Panc1 (cell line): ENCODE measurements around the gene BLTP2. TPM values are rescaled to one million over a fixed set of nuclear protein-coding genes. Genes with fewer than 3 reads are reported as not detected.

Experiments
- ATAC-seq: fragments of 200-7000 bp; cut with Tn5 transposase; 2 replicates; pipeline ENCODE4 v1.9.1; 2020; ENCODE audit warnings: mild to moderate bottlenecking, moderate library complexity
- BruUV-seq: library from RNA; stranded (reverse); fragments of 400-500 nt; replicated peaks from 2 replicates; lab custom pipeline; 2021; lab: Mats Ljungman, UMichigan
- CTCF ChIA-PET: fragments of 300-600 bp; sonication (Branson Sonifier 250); formaldehyde crosslinking; loops from one replicate; lab custom pipeline; 2022; ENCODE audit warnings: antibody characterized with exemption; lab: Charles Lee
- POLR2A ChIA-PET: fragments of 300-600 bp; sonication (Branson Sonifier 250); formaldehyde crosslinking; loops from one replicate; lab custom pipeline; 2022; ENCODE audit warnings: antibody characterized with exemption; lab: Charles Lee
- DNase-seq: peaks from one replicate; pipeline ENCODE4 v3.0.0-alpha.2; 2010; ENCODE audit warnings: low read depth, low spot score
- H3K27ac ChIP-seq: 2 replicates; pipeline ENCODE4 v1.5.1; 2011; ENCODE audit warnings: mild to moderate bottlenecking, low read length, inconsistent platforms
- H3K27me3 ChIP-seq: fragments of 200-500 bp; sonication (Bioruptor generic); 2 replicates; pipeline ENCODE4 v1.6.0; 2014; ENCODE audit warnings: low read length, inconsistent platforms; ENCODE audit not compliant: control insufficient read depth, insufficient read depth
- H3K36me3 ChIP-seq: fragments of 200-500 bp; sonication (Bioruptor generic); 2 replicates; pipeline ENCODE4 v1.5.1; 2014; ENCODE audit warnings: inconsistent platforms, mild to moderate bottlenecking, low read length, moderate library complexity; ENCODE audit not compliant: control insufficient read depth, insufficient read depth
- H3K4me1 ChIP-seq: 2 replicates; pipeline ENCODE4 v1.5.1; 2011; ENCODE audit warnings: inconsistent platforms, mild to moderate bottlenecking, low read length, moderate library complexity; ENCODE audit not compliant: control insufficient read depth, insufficient read depth
- H3K4me3 ChIP-seq, 2 experiments: 2 replicates each; pipeline ENCODE4 v1.5.1; 2011 to 2012; ENCODE audit warnings: low read depth in 2 of 2, low read length in 2 of 2, mild to moderate bottlenecking in 2 of 2, inconsistent platforms in 1 of 2, moderate library complexity in 1 of 2
- H3K9me3 ChIP-seq: fragments of 200-500 bp; sonication (Bioruptor generic); 2 replicates; pipeline ENCODE4 v1.5.1; 2014; ENCODE audit warnings: low read depth, mild to moderate bottlenecking, inconsistent platforms, low read length, moderate library complexity; ENCODE audit not compliant: control insufficient read depth, insufficient read depth
- POLR2AphosphoS5 ChIP-seq: IDR thresholded peaks from 2 replicates; pipeline ENCODE4 v1.6.1; 2012; ENCODE audit warnings: mild to moderate bottlenecking, low read depth, low read length, moderate library complexity
- REST ChIP-seq, 2 experiments: IDR thresholded peaks; 2 replicates each; pipeline ENCODE4 v1.6.1; 2011 to 2012; ENCODE audit warnings: low read depth in 2 of 2, control low read depth in 1 of 2, low read length in 1 of 2, mild to moderate bottlenecking in 1 of 2, moderate library complexity in 1 of 2; ENCODE audit not compliant: insufficient read depth in 1 of 2
- SIN3A ChIP-seq: IDR thresholded peaks from 2 replicates; pipeline ENCODE4 v1.6.1; 2012; ENCODE audit warnings: low read depth, mild to moderate bottlenecking, low read length, moderate library complexity, borderline replicate concordance; ENCODE audit not compliant: insufficient read depth
- TCF7L2 ChIP-seq: IDR thresholded peaks from 2 replicates; pipeline ENCODE4 v1.6.1; 2011; ENCODE audit warnings: mild to moderate bottlenecking, low read depth, low read length, inconsistent platforms
- in situ Hi-C: cut with HindIII; loops from 2 replicates; pipeline ENCODE4 v1.10.0; 2016; ENCODE audit warnings: low sequenced_read_pairs, low pct_unique_long_range_greater_than_20kb
- intact Hi-C: fragments of 100-400 bp; cut with micrococcal nuclease; formaldehyde crosslinking; loops from one replicate; pipeline ENCODE4 v1.10.0; 2022; ENCODE audit not compliant: unreplicated experiment
- total RNA-seq: library from RNA; stranded (reverse); gene quantifications from one replicate; pipeline ENCODE4 v1.2.1, GENCODE V29; 2021; ENCODE audit not compliant: unreplicated experiment
- TF ChIP-seq, protein P1 (sequence below): fragments of 450-650 bp; IDR thresholded peaks from 2 replicates; pipeline ENCODE4 v1.5.1; 2017; ENCODE audit warnings: mild to moderate bottlenecking

The BLTP2 gene
- total RNA-seq, 1 experiment from 2014 or later, result 271 TPM

GRCh38 chr17:28641579-28641978 is 3.4 kb downstream of the BLTP2 start:
- ATAC-seq, result no peak
- Histone ChIP-seq H3K4me3 (no peak overlapping the region), H3K27ac (no peak overlapping the region), H3K4me1 (peaks cover 23% of the 10 kb centered on the region), H3K36me3 (peaks cover 64% of the 10 kb centered on the region), H3K27me3 (no peaks in the 10 kb centered on the region), H3K9me3 (no peaks in the 10 kb centered on the region)
- intact Hi-C loops, result no loop called here
- POLR2A ChIA-PET, result no interaction called here
- in situ Hi-C loops, result no loop called here
- DNase-seq, result no peak
- no peak for TF ChIP-seq TCF7L2
- TF ChIP-seq POLR2AphosphoS5, result no peak
- TF ChIP-seq, protein P1, sequence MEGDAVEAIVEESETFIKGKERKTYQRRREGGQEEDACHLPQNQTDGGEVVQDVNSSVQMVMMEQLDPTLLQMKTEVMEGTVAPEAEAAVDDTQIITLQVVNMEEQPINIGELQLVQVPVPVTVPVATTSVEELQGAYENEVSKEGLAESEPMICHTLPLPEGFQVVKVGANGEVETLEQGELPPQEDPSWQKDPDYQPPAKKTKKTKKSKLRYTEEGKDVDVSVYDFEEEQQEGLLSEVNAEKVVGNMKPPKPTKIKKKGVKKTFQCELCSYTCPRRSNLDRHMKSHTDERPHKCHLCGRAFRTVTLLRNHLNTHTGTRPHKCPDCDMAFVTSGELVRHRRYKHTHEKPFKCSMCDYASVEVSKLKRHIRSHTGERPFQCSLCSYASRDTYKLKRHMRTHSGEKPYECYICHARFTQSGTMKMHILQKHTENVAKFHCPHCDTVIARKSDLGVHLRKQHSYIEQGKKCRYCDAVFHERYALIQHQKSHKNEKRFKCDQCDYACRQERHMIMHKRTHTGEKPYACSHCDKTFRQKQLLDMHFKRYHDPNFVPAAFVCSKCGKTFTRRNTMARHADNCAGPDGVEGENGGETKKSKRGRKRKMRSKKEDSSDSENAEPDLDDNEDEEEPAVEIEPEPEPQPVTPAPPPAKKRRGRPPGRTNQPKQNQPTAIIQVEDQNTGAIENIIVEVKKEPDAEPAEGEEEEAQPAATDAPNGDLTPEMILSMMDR, result no peak
- no peak for TF ChIP-seq SIN3A
- TF ChIP-seq REST (IDR thresholded peaks at IDR 0.05; ENCODE audit: insufficient read depth in 1 of 2, low read depth in 2 of 2, low read length in 1 of 2), result no peak
- no TSS peak for BruUV-seq
- CTCF ChIA-PET, result no interaction called here

- POLR2A ChIA-PET, result no interaction called here
- no peaks in the 10 kb centered on the region for H3K9me3 ChIP-seq
- H3K27ac ChIP-seq, result no peak overlapping the region
- intact Hi-C loops (no loop called here), in situ Hi-C loops (no loop called here)
- peaks cover 69% of the 10 kb centered on the region for H3K36me3 ChIP-seq
- no peaks in the 10 kb centered on the region for H3K27me3 ChIP-seq
- no peak overlapping the region for H3K4me3 ChIP-seq
- no TSS peak for BruUV-seq
- H3K4me1 ChIP-seq, result no peaks in the 10 kb centered on the region
- no peak for TF ChIP-seq POLR2AphosphoS5
- TF ChIP-seq SIN3A, result no peak
- no peak for TF ChIP-seq REST (IDR thresholded peaks at IDR 0.05; ENCODE audit: insufficient read depth in 1 of 2, low read depth in 2 of 2, low read length in 1 of 2)
- no peak for TF ChIP-seq TCF7L2
- ATAC-seq, result no peak
- no peak for DNase-seq
- CTCF ChIA-PET, result no interaction called here
Observed at GRCh38 chr17:28635506-28635905, 9.5 kb downstream of the BLTP2 start.
